ENCODE measurements around the gene GGT6.

The GGT6 gene

DNA sequence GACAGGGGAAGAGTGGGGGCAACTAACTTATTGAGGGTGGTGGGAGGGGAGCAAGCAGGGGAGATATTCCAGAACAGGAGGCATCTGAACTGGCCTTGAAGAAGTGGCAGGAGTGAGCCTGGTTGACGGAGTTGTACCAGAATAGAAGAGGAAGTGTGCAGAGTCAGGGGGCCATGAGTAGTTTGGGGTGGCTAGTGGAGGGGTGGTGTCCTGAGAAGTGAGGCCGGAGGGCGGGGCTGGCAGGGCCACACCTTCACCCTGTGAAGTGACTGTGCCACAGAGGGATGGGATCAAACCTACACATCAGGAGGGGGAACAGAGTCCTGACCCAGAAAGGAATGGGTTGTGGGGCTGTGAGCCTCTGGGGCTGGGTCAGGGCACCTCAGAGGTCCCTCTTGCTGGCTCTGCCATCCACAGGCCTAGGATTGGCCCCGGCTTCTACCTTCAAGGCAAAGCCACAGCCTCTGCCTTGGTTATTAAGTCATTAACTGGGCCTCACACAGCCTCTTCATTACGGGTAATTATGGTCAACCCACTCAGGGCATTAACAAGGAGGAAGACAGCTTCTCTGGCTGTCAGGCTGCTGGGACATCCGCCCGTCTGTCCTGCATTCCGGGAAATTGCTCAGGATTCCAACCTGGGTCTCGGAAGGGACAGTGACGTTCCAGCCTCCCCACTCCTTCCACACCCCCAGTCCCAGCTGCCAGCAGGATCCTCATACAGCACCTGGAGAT lies 49.0 kb downstream of the GGT6 start:
- in situ Hi-C loops (cut with MboI; ENCODE audit: low sequenced_read_pairs), result no loop called here

DNA sequence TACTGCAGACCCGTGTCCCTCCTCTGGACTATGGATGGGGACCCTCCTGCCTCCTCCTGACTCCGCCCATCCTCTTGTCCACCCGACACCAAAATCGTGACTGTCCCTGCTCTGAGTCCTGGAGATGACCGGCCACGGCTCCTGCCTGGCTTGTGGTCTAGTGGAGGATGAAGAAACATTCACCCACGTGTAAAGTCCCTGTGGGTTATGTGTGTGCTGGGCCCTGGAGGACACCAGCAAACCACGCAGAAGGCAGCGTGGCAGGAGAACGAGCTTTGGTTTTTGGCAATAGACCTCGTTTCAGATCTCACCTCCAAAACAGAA lies 49.8 kb downstream of the GGT6 start:
- in situ Hi-C loops (cut with MboI; ENCODE audit: low sequenced_read_pairs), result no loop called here

DNA sequence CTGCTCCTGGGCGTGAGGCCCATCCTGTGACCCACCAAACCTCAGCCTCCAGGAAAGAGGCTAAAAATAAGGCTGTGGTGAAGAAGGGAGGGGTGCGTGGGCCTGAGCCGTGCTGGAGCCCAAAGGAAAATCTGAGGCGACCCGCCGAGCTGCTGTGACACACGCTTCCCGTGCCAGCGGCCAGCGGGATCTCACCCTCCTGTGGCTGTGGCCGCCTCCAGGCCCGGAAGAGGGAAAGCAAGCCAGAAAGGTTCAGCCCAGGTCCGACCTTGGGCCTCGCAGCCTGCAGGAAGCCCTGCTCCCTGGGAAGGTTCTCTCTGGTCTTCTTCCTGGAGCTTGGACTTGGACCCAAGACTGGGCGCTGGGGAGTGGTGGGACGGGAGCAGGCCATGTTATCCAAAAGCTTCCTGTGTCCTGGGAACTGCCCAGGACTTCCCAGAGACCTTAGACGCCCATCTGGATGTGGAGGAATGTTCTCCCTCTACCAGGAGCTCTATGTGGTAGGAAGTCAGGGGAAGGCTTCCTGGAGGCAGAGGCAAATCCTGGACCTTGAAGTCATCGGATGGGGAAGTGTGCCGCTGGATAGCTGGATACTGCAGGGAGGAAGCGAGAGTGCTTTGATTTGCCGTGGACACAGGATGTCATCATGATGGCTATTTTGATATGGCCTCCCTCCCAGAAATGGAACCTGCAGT lies 50.3 kb downstream of the GGT6 start:
- in situ Hi-C loops (cut with MboI; ENCODE audit: low sequenced_read_pairs), result no loop called here

DNA sequence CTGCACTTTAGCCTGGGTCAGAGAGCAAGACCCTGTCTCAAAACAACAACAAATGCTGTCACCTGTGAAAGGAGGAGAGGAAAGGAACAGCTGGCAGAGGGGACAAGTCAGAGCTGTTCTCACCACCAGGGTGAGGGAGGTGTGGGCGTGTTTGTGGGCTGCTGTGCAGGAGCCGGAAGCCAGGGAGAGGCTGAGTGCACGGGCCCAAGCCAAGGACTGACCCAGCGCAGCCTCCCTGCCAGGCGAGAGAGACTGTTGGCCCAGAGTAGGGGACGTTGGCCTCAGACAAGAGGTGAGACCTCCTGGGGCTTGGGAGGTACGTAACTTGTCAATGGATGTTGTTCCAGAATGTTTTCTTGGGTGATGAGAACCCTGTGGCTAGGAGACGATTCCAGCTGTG lies 51.0 kb downstream of the GGT6 start:
- in situ Hi-C loops (cut with MboI; ENCODE audit: low sequenced_read_pairs), result no loop called here

DNA sequence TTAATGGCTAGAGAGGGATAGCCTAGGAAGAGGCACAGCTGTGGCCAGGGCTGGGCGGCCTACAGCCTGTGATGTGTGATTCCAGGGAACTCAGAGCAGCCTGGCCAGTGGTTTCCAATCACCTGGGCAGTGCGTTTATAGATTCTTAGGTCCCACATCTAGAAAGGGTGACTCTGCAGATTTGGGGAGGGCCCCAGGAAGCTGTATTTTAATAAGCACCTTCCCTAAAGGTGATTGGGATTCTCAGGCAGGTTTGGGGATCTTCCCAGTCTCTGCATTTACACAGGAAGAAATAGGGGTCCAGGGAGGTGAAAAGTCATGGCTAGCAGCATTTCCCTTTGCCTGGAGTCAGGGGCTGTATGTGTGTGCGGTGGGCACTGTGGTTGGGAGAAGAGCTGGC lies 52.2 kb downstream of the GGT6 start:
- in situ Hi-C loops (cut with MboI; ENCODE audit: low sequenced_read_pairs), result no loop called here

DNA sequence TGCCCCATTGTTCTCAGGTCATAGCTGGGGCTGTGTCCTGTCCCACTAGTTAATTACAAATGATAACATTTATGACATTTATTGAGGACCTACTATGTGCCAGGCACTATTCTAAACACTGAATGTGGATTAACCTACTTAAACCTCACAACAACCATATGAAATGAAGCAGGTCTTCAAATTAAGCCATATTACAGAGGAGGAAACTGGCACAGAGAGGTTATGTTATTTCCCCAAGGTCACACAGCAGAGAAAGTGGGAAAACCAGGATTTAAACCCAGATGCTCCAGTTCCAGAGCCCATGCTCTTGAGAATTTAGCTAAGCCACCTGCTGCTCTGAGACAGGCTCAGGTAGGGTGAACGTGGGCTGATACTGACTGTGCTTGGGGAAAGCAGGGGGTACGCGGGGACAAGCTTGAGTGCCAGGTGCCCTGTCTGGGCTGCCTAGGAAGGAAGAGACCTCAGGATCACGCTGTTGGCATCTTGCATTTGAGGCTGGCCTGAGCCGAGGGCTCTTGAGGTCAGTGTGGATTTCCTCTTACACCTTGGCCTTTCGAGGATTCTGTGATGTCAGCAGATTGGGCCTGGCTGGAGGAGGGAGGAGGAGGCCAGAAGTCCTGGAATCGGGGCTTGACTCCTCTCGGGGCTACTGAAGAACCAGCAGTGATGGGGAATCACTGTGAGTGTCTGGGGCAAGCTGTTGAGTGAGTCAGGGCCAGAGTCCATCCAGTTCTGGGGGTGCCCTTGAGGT lies 52.8 kb downstream of the GGT6 start:
- in situ Hi-C loops (cut with MboI; ENCODE audit: low sequenced_read_pairs), result no loop called here
